Fibroblast of gingiva (primary cell): ENCODE measurements around the gene RXRA.

Experiments used
- DNase-seq: peaks from one replicate; pipeline ENCODE4 v3.0.0-alpha.2; 2011; ENCODE audit warnings: low read depth

RXRA gene

DNA sequence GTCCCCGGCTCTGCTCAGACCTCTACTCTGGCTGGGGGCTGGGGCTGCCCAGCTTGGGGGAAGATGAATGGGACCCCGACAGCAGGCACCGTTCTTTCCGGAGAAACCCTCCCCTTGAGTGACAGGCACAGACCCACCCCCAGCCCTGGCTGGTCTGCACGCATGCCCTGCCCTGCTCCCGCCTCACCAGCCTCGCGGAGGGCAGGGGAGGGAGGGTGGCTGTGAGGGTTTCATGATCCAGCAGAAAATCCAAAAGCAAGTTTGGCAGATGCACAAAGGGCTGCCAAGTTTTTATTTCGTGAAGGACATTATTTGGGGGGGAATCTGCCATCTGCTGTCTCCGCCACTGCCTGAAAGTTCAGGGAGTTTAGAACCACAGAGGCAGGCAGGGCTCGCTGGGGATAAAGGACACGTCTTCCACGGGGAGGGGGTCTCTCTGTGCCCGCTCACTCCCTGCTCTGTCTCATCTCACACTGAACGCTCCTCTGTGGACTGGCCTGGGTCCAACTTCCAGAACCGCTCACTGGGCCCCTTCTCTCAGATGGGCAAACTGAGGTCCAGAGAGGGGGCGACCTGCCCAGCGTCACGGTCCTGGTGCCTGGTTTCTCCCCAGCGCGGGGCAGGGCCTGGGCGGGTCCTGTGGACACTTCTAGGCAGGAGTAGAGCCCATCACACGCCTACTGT lies 92.9 kb downstream of the RXRA start:
- DNase-seq, result no peak

DNA sequence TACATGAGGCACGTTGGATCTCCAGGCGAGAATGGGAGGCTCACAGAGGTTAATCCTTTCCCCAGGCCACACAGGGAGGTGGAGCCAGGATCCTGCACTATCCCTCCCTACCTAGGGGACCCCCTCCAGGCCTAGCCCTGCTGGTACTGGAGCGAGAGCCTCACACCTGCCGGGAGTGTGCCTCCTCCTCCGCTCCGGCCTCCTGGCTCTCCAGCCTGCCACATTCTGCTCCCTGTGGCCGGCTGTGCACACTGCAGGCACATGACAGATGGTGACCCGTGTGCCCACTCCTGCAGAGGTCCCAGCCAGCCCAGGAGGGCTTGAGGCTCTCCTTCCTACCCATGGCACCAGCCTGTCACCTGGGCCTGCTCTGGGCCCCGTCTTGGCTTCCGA lies 93.4 kb downstream of the RXRA start:
- no peak for DNase-seq

DNA sequence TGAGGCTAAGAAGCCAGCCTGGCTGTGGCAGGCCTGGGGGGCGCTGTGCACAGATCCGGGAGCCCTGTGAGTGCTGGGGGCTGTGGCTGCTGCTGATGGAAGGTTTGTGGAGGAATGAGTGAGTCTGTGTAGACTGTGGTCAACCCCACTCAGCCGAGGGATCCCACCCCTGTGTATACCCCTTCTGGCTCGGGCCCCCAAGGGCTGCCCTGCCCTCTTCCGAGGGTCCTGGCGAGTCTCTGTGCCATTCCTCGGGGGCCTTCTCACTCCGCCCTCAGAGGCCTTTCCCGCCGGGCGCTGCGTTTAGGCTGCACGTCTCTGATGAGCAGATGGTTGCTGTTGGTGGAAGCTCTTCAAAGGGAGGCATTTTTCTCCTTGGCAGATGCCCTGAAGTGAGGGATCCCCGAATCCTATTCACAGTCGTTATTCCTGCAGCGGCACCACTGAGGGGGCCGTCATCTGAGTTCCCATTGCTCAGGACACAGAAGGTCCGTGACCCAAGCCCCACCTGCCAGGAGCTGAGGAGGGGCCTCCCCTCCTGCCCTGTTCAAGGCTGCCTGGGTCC lies 94.1 kb downstream of the RXRA start:
- no peak for DNase-seq

DNA sequence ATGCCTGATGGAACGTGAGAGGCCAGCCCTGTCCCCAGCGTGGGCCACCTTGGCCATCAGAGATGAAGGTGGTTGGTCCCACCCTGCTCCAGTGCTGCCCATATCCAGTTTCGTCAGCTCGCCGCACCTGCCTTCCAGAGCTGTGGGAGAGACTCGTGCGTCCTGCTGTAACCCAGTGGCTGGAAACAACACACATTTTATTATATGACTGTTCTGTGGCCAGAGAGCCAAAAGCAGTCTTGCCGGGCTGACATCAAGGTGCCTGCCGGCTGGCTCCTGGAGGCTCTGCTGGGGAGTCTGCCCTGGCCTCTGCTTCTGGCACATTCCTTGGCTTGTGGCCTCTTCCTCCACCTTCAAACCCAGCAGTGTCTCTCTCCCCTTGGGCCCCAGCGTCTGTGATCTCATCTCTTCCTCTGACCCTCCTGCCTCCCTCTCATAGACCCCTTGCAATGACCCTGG lies 94.7 kb downstream of the RXRA start:
- DNase-seq, result no peak

DNA sequence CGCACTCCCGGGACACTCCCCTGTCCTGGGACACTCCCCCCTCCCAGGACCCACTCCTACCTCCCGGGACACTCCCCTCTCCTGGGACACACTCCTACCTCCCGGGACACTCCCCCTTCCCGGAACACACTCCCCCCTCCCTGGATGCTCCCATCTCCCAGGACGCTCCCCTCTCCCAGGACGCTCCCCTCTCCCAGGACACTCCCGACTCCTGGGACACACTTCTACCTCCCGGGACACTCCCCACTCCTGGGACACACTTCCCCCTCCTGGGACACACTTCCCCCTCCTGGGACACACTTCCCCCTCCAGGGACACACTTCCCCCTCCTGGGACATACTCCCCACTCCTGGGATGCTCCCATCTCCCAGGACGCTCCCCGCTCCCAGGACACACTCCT lies 95.6 kb downstream of the RXRA start:
- no peak for DNase-seq

DNA sequence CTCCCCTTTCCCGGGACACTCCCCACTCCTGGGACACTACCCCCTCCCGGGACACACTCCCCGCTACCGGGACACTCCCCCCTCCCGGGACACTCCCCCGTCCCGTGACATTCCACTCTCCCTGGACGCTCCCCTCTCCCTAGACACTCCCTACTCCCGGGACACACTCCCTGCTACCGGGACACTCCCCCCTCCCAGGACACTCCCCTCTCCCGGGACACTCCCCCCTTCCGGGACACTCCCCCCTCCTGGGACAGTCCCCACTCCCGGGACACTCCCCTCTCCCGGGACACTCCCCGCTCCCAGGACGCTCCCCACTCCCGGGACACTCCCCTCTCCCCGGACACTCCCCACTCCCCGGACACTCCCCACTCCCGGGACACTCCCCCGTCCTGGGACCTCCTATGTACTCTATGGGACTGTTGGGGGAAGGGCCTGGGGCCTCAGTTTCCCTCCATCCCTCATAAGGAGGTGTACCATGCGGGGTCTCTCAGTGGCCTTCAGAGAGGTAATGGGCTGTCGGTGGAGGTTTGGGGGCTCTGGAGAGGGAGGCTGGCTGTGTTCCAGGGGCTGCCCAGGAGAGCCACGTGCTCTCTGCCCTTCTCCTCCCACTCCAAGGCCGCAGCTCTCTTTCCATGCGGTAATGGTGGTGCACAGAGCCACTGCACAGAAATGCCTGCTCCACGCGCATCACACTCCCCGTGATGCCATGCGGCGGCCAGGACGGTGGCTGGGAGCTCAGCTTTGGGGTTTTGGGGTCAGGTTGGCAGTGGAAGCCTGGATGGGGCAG lies 96.2 kb downstream of the RXRA start:
- no peak for DNase-seq

DNA sequence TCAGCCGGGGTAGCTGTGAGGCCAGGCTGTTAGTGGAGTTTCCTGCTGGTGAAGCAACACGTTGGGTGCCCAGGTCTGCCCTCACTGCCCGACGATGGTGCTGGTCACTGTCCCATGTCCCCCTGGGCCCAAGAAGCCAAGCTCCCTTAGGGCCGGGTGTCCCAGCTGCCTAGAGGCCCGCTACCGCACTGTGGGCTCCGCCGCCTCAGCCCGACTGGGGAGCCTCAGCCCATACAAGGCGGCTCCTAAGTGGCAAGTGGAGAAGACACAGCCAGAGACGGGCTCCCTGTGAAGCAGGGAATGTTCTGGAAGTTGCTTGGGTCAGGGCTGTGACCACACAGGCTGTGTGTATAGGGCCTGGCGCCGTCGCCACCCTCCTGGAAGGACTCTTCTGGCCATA lies 96.9 kb downstream of the RXRA start:
- DNase-seq, result no peak

DNA sequence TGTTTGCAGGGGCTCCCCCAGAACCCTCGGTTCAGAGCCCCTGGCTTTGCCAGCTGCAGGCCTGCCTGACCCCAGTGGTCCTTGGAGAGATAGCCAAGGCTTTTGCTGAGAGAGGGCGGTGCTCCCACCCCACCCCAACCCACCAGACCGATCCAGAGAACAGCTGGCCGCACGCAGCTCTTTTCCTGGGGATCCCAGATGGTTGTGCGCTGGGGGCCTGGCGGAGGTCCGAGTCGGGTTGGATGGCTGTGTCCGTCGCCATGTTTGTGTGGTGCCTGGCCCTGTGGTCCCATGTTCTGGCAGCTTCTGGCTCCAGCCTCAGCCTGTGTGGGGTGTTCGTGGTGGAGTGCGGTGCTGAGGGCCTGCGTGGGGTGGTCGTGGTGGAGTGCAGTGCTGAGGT lies 97.5 kb downstream of the RXRA start:
- DNase-seq, result no peak

DNA sequence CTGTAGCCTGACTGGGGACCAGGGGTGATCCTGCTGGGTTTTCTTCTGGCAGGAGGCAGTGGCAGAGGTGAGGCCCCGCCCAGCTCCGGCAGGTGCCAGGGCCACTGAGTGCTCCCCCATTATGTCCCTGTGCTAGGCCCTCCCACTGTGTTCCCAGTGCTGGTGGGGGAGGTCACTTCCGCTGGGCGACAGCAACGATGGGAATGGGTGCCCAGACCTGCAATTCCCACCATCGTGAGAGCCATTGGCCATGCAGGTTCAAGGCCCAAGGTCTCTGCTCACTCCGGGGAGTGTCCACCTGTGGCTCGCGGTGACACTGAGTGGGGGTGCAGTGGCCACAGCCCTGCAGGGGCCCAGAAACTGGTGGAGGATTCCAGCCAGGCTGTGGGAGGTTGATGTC lies 98.6 kb downstream of the RXRA start:
- DNase-seq, result no peak

DNA sequence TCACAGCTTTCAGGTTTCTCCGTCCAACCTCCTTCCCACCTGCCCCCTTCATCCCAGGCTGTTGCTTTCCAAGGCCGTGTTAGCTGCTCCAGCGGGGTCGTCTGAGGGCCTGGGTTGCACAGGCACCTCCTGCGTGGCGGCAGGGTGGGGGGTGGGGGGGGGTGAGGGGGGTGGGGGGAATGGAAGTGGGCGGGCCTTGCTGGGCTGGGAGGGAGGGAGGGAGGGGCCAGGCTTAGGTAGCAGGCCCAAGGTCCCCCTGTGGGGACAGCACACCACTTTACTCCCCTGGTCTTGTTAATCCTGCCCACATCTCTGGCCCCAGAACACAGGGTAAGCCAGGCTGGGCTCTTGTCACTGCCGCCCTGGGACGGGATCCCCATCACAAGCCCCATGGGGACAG lies 99.1 kb downstream of the RXRA start:
- DNase-seq, result no peak

DNA sequence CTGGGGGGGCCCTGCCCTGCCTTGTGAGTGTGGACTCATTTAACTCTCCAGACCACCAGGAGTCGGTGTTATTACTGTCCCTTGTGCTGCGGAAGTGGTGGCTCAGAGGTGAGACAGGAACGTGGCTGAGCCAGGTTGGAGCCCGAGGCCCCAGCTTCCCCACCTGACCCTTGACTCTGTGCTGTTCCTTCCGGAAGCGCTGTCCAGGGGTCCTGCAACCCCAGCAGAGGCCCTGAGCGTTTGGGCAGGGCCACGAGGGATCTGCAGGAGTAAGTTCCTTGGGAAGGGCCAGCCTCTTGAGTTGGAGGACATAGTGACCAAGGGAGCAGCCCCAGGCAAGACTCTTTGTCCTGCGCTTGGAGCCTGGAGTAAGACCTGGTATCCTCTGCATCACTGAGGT lies 99.6 kb downstream of the RXRA start:
- DNase-seq, result no peak

DNA sequence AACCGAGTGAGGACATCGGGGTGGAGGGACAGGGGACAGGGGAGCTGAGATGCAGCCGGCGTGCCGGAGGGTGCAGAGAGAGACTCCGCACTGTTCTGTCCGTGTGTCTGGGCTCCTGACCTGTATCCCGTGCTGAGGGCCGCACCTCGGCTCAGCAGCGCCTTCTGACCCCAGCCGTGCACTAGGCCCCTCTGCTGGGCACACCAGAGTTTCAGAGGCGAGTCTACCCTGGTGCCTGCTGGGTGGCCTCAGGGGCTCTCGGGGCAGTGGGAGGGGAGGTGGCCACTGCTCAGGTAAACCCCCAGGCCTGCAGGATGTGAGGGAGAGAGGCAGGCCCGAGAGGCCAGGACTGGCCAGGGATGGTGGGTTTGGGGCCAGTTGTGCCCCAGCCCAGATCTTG lies 100.2 kb downstream of the RXRA start:
- no peak for DNase-seq

DNA sequence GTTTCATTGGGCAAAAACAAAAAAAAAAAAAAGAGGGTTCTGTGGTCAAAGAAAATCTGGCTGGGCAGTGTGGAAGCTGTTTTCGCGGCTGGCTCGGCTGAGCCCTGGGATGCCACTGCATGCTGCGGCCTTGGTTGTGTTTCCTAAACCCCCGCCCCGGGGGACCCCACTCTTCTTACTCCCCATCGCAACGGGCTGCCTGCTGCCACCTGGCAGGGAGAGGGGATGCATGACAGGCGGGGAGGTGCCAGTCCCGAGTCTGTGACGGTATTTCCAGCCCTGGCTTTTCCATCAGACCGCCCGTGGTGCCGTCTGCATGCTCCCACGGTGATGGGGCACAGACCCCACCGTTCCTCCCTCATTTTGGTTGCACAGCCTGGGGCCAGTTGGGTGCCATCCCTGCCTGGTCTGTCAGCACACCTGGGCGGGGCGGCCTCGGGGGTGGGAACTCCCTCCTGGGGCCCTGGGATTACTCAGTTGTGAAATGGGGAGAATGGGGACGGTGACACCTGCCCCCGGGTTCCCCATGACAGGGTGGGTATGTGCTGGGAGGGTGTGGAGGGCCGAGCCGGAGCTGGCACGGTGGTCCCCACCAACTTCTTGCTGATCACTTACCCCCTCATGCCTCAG lies 101.0 kb downstream of the RXRA start:
- no peak for DNase-seq

DNA sequence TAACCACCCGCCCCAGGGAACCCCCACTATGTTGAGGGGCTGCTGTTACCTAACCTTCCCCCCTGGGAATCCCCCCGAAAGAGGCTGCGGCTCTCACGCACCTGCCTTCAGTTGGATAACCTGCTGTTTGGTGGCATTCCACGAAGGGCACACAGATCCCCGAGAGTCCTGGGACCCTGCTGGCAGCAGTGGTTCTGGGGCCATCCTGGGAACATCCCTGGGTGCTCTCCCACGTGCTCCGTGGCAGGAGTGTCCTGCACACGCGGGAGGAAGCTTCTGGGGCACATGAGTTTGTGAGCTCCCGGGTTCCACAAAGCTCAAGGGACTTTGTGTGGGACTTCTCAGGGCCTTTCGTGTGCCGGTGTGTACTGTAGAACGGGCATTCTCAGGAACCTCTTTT lies 102.3 kb downstream of the RXRA start:
- DNase-seq, result no peak

DNA sequence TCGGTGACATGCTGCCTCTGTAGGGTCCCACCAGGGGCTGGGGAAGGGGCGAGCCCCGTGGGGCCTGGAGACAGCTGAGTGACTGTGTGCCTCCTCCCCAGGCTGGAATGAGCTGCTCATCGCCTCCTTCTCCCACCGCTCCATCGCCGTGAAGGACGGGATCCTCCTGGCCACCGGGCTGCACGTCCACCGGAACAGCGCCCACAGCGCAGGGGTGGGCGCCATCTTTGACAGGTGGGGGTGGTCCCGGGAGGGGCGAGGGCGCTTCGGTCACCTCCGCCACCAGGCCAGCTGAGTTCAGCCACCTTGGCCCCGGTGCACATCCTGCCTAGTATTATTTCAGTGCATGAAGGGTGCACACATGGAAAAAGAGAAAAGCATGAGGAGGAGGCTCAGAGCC lies 102.8 kb downstream of the RXRA start:
- no peak for DNase-seq

DNA sequence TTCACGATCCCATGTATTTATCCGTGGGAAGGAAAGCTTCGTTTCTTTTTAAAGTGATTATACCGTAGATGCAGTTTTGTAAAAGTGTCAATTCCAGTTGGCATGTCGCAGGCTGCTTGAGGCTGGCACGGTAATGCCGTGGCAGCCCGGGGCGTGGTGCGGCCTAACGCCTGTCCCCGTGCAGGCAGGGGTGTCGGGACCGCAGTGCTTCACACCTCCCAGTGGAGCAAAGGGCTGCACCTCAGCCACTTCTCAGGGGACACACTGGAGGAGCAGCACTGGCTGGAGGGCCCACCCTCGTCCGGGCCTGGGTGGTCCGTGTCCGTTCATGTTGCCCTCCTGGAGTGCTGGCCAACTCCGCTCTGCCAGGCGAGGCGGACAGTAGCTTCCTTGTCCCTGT lies 103.2 kb downstream of the RXRA start:
- no peak for DNase-seq

DNA sequence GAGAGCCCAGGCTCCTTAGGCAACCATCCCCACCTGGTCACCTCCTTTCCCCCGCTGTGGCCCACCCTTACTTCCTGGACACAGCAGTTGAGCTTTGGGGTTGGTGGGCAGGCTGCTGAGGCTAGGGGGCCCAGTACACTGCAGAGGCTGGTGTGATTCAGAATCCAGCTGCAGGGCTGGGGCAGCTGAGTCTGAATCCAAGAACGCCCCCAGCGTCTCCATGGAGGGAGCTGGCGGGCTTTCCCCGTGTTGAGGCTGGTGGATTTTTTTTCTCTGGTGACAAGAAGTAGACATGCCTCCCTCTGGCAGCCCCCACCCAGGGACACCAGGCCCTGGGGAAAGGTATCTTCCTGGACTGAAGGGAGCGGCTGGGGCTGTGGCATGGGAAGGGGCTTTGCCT lies 104.8 kb downstream of the RXRA start:
- no peak for DNase-seq

DNA sequence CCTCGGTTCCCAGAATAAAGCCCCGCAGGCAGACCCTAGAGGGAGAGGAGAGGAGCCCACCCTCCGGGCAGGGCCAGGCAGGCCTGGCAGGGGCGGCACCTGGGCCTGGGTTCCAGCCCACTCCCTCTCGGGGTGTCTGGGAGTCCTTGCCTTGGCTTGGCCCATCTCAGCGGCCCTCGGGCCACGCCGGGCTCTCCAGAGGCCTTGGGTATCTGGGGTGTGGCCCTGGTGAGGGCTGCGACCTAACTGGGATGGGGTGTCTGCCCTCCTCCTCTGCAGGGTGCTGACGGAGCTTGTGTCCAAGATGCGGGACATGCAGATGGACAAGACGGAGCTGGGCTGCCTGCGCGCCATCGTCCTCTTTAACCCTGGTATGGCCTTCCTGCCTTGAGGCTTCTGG lies 105.4 kb downstream of the RXRA start:
- no peak for DNase-seq

DNA sequence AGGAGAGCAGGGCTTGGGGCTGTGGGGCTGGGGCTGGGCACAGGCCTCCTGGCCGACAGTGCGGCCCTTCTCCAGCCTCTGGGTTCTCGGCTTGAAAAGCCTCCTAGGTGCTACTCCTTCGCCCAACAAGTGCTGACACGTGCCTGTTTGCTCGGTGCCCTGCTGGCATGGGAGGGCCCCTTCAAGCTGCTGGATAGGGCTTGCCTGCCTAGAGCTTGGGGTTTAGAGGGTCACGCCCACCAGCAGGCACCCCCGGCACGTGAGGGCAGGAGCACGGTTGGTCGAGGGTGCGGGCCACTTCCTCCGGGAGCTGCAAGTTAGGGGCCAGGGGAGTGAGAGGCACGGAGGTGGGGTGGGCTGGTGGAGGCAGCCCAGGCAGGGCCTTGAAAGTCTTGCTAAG lies 106.2 kb downstream of the RXRA start:
- DNase-seq, result no peak

DNA sequence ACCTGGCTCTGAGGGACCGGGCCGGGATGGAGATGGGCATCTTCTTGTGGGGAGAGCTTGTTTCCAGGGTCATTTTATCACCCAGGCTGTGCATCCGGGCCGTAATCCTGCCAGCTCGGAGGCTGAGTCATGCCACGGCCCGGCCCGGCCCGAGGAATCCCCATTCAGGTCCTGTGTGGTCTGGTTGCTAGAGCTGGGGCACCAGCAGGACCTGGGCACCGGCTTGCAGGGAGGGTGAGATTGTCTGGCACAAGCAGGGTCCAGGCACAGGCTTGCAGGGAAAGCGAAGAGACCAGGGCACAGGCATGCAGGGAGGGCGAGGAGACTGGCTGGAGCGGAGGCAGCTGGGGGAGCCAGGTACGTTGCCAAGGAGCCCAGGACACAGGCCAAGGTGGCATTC lies 106.8 kb downstream of the RXRA start:
- DNase-seq, result peak; percentile 59

DNA sequence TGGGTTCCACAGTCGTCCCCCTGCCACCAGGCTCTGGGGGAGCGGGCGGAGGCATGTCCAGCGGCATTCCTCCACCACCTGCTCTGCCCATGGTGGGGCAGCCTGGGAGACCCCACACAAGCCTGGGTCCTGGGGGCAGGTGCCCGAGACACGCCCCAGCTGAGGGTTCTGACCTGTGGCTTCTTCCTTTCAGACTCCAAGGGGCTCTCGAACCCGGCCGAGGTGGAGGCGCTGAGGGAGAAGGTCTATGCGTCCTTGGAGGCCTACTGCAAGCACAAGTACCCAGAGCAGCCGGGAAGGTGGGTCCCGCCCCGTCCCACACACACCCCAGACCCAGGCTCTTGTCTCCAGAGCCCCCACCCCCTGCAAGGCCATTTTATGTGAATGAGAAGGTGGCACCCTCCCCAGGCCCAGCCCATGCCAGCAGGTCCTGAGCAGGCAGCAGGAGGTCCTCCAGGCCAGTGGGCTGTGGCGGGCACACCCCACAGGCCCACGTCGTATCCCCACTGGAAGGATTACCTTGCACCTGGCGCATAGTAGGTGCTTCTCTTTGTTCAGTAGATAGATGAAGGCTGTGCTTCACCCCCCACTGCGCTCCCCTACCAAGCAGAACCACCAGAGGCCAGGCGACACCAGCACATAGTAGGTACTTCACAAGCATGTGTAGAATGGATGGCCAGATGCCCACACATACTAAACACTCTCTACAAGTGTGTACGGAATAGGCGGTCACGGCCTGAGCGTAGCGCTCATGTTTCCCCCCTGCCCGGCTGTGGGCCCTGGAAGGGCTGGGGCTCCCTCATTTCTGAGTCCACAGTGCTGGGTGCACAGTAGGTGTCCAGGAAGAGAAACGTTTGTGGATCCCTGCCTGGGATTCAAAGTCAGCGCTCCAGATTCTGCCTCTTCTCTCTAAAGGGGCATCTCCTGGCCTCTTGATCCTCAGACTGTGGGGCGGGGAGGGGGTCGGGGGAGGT lies 107.9 kb downstream of the RXRA start:
- no peak for DNase-seq
